ENCODE data around the gene IL1RN. TPM values are rescaled to one million over a fixed set of nuclear protein-coding genes. Genes with fewer than 3 reads are reported as not detected.
"Not testable (repeated sequence)": the region's sequence is repeated elsewhere in the genome, so short reads cannot be mapped to it uniquely, and the experiment has no call there.

IL1RN gene
- total RNA-seq, 1 donor from 2014 or later, result not detected

DNA sequence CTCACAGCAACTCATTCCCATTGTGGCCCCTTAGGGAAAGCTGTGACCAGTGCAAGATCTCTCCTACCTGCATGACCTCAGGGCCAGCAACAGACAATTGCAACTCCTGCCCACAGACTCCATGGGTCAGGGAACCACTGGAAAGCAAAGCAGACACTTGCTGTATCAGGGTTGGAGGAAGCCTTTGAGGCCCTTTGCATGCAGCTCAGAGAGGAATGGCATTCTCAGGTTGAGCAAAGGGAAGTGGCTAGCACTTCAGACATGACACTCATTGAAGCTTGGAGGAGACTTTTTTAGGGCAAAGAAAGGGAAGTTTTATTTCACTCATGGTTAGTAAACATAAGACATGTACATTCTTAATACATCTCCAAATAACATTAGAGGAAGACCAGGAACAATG lies 37.5 kb upstream of the IL1RN start:
- peaks cover 23% of the 10 kb centered on the region for H3K27me3 Mint-ChIP-seq (ENCODE audit: low read depth)
- H3K27ac Mint-ChIP-seq (ENCODE audit: unreplicated experiment), result no peak overlapping the region
- no peaks in the 10 kb centered on the region for H3K4me1 Mint-ChIP-seq (ENCODE audit: low read depth)
- no peak for DNase-seq (ENCODE audit: low spot score)
- no peaks in the 10 kb centered on the region for H3K36me3 Mint-ChIP-seq (ENCODE audit: low read depth)
- TF ChIP-seq, protein P1, sequence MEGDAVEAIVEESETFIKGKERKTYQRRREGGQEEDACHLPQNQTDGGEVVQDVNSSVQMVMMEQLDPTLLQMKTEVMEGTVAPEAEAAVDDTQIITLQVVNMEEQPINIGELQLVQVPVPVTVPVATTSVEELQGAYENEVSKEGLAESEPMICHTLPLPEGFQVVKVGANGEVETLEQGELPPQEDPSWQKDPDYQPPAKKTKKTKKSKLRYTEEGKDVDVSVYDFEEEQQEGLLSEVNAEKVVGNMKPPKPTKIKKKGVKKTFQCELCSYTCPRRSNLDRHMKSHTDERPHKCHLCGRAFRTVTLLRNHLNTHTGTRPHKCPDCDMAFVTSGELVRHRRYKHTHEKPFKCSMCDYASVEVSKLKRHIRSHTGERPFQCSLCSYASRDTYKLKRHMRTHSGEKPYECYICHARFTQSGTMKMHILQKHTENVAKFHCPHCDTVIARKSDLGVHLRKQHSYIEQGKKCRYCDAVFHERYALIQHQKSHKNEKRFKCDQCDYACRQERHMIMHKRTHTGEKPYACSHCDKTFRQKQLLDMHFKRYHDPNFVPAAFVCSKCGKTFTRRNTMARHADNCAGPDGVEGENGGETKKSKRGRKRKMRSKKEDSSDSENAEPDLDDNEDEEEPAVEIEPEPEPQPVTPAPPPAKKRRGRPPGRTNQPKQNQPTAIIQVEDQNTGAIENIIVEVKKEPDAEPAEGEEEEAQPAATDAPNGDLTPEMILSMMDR (IDR thresholded peaks at IDR 0.05), result no peak
- H3K9me3 Mint-ChIP-seq (ENCODE audit: low read depth), result no peaks in the 10 kb centered on the region
- no peak overlapping the region for H3K4me3 Mint-ChIP-seq (ENCODE audit: unreplicated experiment)

DNA sequence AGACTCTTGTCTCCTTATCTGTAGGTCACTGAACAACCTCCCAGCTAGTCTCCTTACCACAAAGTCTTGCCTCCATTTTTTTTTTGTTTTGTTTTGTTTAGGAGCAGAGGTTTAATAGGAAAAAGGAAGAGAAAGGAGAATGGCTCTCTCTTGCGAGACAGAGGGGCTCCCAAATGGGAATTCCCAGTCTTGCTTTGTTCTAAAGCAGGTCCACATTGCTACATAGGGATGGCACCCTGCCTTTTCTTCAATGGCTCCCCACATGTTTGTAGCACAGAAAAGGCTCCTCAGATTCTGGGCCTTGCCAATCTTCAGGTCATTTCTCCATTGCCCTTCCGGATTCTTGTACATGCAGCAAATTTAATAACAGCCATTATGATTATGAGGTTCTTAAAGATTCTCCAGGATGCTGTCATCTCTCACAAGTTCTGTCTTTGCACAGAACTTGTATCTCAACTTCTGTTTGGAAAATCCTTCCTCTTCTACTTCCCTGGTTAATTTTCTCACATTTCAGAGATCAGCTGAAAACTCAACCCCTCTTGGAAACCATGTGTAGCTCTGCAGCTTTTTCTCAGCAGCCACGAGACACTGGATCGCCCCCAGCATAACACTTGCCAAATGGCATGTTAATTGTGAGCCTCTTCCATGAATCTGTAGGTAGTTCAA lies 36.0 kb upstream of the IL1RN start:
- Mint-ChIP-seq H3K36me3 (ENCODE audit: low read depth) (peaks cover 3% of the 10 kb centered on the region), H3K27me3 (ENCODE audit: low read depth) (peaks cover 20% of the 10 kb centered on the region), H3K4me3 (ENCODE audit: unreplicated experiment) (no peak overlapping the region), H3K4me1 (ENCODE audit: low read depth) (no peaks in the 10 kb centered on the region), H3K9me3 (ENCODE audit: low read depth) (peaks cover 6% of the 10 kb centered on the region), H3K27ac (ENCODE audit: unreplicated experiment) (no peak overlapping the region)
- DNase-seq (ENCODE audit: low spot score), result no peak
- TF ChIP-seq, protein P1 (IDR thresholded peaks at IDR 0.05), result no peak

DNA sequence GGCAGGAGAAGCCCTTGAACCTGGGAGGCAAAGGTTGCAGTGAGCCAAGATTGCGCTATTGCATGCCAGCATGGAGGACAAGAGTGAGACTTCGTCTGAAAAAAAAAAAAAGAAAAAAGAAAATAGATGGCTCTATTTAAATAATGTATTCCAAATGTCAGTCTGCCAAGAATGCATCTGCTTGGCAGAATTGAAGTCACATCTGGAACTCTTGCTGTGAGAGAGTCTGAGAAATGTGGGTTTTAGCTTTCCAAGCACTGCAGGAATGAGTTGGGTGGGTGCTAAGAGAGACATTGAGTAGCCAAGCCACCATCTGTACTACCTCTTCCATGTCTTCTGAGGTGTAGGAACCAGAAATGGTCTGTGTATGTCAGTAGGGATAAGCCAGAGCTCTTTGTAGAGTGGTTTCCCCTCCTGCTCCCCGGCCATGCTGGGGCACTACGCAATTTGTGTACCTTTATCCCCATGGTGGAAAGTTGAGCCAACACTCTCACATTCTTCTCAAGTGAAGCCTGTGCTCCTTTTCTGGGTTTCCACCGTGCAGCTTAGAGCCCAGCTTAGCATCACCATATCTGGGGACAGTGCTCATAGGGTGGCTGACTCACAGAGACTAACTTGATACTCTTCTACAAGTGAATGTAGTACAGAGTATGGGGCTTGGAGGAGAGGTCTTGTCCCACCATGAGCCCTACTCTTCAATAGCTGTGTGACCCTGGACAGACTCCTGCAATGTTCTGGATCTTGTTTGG lies 34.4 kb upstream of the IL1RN start:
- TF ChIP-seq, protein P1 (IDR thresholded peaks at IDR 0.05), result no peak
- Mint-ChIP-seq H3K27ac (ENCODE audit: unreplicated experiment) (no peak overlapping the region), H3K4me1 (ENCODE audit: low read depth) (no peaks in the 10 kb centered on the region), H3K36me3 (ENCODE audit: low read depth) (peaks cover 3% of the 10 kb centered on the region), H3K9me3 (ENCODE audit: low read depth) (peaks cover 17% of the 10 kb centered on the region), H3K27me3 (ENCODE audit: low read depth) (peaks cover 15% of the 10 kb centered on the region), H3K4me3 (ENCODE audit: unreplicated experiment) (no peak overlapping the region)
- no peak for DNase-seq (ENCODE audit: low spot score)

DNA sequence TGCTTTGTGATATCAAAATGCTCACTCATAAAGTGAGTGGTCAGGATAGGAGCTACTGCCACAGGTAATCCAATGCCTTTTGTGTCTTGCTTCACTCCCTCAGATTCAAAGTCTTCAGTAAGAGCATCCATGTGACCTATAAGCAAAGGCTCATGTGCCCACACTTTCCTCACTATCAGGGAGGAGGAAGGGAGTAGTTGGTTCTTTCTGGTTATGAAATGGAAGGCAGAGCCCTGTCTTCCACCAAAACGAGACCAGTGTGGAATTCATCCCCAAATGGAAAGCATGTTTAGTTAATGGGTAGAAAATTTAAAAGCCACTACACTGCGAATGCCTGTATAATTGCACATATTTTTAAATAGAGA lies 33.8 kb upstream of the IL1RN start:
- Mint-ChIP-seq H3K4me1 (ENCODE audit: low read depth) (no peaks in the 10 kb centered on the region), H3K9me3 (ENCODE audit: low read depth) (peaks cover 17% of the 10 kb centered on the region), H3K27ac (ENCODE audit: unreplicated experiment) (no peak overlapping the region), H3K27me3 (ENCODE audit: low read depth) (peaks cover 15% of the 10 kb centered on the region), H3K4me3 (ENCODE audit: unreplicated experiment) (no peak overlapping the region), H3K36me3 (ENCODE audit: low read depth) (peaks cover 3% of the 10 kb centered on the region)
- TF ChIP-seq, protein P1 (IDR thresholded peaks at IDR 0.05), result no peak
- no peak for DNase-seq (ENCODE audit: low spot score)

DNA sequence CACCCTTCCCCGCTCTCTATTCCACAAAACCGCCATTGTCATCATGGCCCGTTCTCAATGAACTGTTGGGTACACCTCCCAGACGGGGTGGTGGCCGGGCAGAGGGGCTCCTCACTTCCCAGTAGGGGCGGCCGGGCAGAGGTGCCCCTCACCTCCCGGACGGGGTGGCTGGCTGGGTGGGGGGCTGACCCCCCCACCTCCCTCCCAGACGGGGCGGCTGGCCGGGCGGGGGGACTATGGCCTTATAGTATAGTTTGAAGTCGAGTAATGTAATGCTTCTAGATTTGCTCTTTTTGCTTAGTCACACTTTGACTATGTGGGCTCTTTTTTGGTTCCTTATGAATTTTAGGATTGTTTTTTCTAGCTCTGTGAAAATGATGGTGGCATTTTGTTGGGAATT lies 31.1 kb upstream of the IL1RN start:
- Mint-ChIP-seq H3K9me3 (ENCODE audit: low read depth) (peaks cover 17% of the 10 kb centered on the region), H3K27me3 (ENCODE audit: low read depth) (peaks cover 18% of the 10 kb centered on the region)
- not testable (repeated sequence) for H3K4me3 Mint-ChIP-seq (ENCODE audit: unreplicated experiment); H3K27ac Mint-ChIP-seq (ENCODE audit: unreplicated experiment); DNase-seq (ENCODE audit: low spot score); H3K4me1 Mint-ChIP-seq (ENCODE audit: low read depth); H3K36me3 Mint-ChIP-seq (ENCODE audit: low read depth)

DNA sequence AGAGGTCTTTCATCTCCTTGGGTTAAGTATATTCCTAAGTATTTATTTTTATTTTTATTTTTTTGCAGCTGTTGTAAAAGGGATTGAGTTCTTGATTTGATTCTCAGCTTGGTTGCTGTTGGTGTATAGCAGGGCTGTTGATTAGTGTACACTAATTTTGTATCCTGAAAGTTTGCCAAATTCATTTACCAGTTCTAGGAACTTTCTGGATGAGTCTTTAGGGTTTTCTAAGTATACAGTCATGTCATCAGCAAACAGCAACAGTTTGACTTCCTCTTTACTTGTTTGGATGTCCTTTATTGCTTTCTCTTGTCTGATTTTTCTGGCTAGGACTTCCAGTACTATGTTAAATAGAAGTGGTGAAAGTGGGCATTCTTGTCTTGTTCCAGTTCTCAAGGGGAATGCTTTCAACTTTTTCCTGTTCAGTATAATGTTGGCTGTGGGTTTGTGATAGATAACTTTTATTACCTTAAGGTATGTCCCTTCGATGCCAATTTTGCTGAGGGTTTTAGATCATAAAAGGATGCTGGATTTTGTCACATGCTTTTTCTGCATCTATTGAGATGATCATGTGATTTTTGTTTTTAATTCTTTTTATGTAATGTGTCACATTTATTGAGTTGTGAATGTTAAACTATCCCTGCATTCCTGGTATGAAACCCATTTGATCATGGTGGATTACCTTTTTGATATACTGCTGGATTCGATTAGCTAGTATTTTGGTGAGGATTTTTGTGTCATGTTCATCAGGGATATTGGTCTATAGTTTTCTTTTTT lies 30.4 kb upstream of the IL1RN start:
- not testable (repeated sequence) for H3K36me3 Mint-ChIP-seq (ENCODE audit: low read depth); H3K4me1 Mint-ChIP-seq (ENCODE audit: low read depth); H3K27ac Mint-ChIP-seq (ENCODE audit: unreplicated experiment); DNase-seq (ENCODE audit: low spot score); H3K4me3 Mint-ChIP-seq (ENCODE audit: unreplicated experiment)
- Mint-ChIP-seq H3K27me3 (ENCODE audit: low read depth) (peaks cover 19% of the 10 kb centered on the region), H3K9me3 (ENCODE audit: low read depth) (peaks cover 17% of the 10 kb centered on the region)
